GM18511 (cell line): ENCODE results near the gene PTPRE.
A peak's percentile ranks its signal among the peaks of the same experiment; 100 is the strongest.

Source experiments
- ATAC-seq: cut with Tn5 transposase; IDR thresholded peaks from one replicate; pipeline ENCODE4 v1.9.1; 2021; ENCODE audit warnings: mild to moderate bottlenecking, moderate library complexity; ENCODE audit not compliant: unreplicated experiment

PTPRE gene

DNA sequence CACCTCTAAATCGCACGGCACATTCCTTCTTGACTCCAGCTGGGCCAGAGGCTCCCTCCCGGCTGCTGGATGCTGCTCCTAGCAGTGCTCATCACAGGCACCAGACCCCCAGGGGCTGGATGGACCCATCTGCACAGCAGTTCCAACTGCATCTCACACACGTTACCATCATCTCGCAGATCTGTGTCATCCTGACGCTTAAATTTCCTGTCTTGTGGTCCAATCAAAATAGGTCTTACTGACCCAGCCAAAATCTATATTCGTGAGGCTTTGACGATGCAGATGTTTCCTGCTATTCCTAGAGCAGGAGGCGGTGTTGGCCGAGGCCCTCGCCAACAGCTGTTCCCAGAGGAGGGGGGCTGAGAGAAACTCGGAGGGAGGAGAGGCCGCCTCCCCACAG is 111.3 kb downstream of the PTPRE start:
- no peak for ATAC-seq

GRCh38 chr10:128018691-128019090 is 111.8 kb downstream of the PTPRE start:
- ATAC-seq, result no peak

GRCh38 chr10:128022261-128023196 is 115.6 kb downstream of the PTPRE start:
- ATAC-seq, result no peak

DNA sequence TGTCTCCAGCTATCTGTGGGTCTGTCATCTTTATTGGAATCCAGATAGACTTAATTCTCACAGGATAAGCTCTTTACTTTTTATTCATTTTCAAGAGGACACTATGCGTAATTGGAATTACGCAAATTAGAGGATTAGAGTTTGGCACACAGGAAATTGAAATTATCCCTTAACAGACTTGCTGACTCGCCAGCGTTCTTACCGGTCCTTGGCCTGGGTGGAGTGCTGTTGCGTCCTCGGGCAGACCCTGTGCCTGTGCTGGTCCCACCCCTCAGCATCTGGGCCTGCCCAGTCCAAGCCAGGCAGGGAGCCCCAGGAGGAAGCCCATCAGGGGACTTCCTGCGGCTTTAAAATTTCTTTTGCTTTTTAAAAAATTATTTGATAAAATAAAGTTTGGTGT is 117.5 kb downstream of the PTPRE start:
- no peak for ATAC-seq

DNA sequence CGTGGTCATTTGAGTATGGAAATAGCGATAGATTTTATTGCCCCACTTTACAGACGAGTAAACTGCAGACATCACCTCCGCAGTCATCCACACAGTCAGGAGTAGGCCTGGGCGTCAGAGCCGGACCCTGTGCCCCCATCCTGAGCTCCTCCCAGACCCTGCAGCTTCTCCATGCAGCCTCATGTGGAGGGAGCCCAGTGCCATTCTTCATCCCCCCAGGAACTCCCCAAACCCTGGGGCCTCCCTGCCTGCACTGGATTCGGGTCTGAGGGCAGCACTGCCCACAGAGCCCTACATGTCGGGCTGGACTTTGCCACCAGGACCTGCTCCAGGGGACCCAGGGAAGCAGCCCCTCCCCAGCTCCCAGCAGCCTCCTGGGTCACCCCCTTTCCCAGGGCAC is 118.5 kb downstream of the PTPRE start:
- no peak for ATAC-seq

DNA sequence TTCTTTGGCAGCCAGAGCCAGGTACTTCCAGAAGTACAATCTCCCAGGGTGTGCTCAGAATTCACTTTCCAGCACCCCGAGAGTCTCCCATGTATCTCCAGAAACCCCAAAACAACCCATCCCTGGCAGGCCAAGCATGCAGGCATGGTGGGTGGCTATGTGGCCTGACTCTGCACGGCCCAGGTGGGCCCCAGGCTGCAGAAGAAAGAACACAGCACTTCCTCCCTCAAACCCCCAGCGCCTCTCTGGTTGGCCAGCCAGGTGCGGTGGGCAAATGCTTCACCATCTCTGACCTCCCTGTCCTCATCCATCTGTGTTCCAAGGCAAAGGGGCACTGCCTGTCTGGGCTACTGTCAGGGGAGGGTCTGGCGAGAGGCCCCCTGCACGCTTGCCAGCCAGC is 119.0 kb downstream of the PTPRE start:
- ATAC-seq, result no peak

DNA sequence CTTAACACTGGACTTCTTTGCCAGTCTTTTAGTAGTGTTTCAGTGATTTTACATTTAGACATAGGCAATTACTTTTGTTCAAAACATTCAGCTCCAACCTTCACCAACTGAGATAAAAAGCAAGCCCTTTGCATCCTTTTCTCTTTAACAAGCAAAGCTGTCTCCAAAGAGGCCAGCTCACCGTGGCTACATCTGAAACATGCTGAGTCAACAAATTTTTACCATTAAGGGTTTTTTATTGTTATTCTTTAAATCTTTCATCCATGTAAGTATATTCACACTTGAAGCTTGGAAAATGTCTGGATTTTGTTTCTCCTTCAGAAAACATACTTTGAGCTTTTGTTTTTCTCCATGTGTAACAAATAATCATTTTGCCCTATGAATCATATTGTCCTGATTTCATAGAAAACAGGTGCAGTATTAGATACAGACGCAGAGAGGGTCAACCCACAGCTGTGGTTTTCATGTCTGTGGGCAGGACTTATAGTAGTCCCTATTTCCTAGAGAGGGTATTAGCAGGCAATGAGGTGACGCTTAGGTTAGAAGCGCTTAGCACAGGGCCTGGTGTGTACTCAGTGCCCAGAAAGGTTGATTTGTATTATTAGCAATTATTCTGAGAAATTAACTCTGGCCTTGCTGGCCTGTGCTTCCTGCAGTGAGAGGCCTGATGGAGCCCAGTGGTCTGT is 119.9 kb downstream of the PTPRE start:
- no peak for ATAC-seq

DNA sequence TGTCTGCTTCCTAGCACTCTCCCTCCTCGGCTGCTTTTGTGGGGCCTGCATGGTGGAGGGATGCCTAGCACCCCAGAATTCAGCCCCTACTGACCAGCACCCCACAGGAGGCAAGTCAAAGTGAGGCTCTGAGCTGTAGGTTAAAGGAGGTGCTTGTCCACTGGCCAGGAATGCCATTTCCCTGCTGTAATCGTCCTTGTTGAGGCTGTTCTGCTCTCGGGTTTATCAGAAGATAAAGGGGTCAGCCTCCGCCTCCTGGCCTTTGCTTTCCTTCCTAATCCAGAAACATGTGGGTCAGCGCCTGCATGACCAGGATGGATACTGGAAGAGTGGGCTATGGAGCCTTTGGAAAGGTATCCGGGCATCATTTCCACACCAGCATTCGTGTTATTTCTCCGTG is 120.4 kb downstream of the PTPRE start:
- ATAC-seq, result no peak

DNA sequence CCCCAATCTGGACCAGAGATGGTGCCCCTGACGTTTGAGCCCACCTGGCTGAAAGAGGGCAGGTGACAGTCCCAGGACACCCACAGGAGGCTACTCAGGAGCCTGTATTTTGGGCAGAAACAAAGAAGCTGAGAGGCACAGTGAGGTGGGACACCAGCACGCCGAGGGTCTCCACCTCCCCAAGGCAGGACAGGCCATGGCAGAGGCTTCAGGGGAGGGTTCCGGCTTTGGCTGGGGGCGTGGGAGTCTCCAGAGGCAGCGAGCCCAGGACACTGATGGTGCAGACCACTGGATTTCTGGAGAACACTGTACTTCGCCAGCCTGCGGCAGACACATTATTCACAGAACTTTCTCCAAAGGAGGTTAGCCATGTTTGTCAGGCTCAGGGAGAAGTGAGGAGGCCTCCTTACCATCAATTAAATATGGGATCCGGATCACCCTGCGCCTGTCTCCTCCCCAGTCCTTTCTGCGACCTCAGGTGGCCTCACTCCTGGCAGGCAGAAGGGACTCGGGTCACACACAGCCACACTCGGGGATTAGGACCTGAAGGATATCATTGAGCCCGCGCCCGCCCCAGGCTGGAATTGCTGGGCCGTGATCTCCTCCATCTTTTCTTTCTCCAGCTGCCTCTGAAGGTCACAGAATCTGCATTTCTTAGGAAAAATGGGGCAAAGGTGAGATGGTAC is 121.1 kb downstream of the PTPRE start:
- ATAC-seq, result no peak

DNA sequence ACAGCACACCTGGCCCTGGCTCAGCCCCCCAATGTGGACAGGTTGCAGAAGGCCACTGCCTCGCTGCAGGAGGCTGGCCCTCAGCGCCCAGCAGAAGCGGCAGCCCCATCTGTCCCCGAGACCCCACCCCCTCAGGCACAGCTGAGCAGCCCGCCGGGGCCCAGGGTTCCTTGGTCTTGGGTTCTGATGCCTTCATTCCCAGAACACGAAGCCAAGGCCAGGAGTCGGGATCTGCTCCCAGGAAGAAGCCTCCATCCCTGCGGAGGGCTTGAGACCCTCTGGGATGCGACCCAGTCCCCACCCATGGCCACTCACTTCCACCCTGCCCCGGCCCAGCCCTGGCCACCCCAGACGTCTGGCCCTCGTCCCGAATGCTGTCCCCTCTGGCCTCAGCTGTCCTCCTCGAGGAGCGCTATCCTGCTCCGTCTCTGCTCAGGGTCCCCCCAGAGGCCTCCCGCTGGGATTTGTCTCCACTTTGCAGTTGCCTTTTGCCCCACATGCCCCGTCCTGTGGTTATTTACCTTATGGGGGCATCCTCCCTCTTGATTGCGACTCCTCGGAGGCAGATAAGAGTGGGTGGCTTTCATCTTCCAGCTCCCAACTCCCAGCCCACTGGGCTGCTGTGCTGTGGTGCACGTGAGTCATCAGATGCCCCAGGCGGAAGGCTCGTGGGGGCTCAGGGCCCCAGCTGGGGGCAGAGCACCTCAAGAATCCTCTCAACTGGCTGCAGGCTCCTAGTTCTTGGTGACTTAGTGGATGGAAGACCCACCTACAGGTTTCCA is 121.8 kb downstream of the PTPRE start:
- ATAC-seq, result no peak

DNA sequence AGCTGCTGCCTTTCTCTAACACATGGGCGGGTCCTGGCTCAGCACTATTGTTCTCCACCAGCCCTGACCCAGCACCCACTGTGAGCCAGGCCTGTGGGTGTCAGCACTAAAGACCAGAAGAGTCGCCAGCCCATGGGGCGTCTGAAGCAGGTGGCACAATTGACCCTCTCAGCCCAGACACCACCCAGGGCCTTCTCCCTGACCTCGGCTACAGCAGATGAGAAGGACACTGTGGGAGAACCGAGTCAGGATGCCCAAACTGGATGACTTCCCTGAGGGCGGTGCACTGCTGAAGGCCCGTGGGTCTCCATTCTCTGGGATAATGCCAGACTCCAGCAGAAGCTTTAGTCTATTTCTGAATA is 122.4 kb downstream of the PTPRE start:
- no peak for ATAC-seq

- ATAC-seq, result no peak
Observed at GRCh38 chr10:128029731-128030369, 122.9 kb downstream of the PTPRE start.

- ATAC-seq, result no peak
Observed at GRCh38 chr10:128030498-128031072, 123.7 kb downstream of the PTPRE start.

DNA sequence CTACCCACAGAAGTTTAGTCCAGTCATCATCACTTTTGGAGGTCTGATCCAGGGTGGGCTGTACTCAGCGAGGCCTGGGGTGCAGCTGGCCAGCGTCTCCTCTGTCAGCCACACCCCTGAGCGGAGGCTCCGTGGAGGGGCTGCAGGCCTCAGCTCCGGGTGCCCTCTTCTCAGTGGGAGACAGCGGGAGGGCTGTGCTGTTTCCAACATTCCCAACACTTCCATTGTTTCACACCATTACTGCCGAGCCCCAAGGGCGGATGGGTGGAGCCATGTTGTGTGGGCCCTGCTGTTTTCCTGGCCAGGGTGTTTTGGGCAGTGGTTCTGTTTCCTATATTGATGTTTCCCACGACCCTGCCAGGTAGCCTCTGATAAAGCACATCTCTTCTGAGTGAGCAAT is 124.3 kb downstream of the PTPRE start:
- no peak for ATAC-seq

DNA sequence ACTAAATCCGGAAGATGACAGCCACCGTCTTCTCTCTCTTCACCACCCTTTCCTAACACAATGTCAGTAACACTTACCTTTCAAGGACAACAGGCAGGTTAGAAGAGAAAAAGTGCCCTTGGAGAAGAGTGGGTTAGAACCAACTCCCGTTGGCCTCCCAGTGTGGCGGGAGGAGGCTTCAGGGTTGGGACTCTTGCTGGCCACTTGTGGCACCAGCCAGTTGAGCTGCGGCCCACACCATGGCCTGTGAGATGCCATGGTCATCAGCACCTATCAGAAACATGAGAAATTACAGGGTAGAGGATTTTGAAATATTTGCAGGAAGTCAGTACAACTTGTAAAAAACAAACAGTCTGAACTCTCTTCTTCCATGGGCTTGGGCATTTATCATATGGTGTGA is 125.6 kb downstream of the PTPRE start:
- ATAC-seq, result no peak

DNA sequence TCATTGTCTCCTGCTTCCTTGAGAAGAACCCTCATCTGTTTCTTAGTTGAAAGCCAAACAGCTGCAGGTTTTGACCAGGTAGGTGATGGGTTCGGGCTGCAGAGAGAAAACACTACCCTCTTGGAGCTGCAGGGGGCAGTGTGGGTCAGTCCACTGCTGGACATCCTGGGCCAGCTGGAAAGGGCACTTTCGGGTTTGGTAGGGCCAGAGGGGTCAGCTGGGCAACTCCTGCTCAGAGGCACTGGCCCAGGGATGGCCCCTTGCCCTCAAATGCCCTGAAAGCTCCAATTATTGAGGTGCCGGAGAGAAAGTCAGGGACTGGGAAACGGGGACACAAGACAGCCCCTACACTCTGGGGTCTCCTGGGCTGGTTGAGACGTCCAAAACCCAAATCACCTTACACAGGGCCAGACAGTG is 128.7 kb downstream of the PTPRE start:
- peak; percentile 85 for ATAC-seq

DNA sequence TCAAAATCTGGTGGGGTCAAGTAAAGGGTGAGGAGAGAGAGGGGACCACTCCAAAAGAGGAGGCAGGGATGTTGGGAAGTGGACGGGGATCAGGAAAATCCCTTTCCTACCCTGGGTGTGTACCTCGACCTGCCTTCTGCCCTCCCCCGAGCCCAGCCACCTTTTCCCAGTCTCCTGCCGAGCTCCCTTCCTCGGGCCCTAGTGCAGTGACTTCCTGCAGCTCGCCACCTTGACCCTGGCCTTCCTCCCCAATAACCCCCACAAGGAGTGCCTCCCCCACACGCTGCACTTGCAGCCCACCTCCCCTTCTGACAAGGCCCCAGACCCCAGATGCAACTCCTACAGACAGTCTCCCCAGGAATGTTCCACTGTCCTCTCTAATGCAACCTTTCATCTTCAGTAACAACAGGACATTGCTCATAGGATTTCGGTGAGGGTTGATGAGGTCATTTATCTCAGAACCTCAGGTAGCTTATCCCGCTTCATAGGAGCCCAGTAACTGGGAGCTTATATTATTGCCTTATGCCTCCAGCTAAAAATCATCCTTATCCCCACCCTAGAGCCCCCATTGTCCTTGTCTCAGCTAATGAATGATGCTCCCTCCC is 129.2 kb downstream of the PTPRE start:
- ATAC-seq, result no peak

DNA sequence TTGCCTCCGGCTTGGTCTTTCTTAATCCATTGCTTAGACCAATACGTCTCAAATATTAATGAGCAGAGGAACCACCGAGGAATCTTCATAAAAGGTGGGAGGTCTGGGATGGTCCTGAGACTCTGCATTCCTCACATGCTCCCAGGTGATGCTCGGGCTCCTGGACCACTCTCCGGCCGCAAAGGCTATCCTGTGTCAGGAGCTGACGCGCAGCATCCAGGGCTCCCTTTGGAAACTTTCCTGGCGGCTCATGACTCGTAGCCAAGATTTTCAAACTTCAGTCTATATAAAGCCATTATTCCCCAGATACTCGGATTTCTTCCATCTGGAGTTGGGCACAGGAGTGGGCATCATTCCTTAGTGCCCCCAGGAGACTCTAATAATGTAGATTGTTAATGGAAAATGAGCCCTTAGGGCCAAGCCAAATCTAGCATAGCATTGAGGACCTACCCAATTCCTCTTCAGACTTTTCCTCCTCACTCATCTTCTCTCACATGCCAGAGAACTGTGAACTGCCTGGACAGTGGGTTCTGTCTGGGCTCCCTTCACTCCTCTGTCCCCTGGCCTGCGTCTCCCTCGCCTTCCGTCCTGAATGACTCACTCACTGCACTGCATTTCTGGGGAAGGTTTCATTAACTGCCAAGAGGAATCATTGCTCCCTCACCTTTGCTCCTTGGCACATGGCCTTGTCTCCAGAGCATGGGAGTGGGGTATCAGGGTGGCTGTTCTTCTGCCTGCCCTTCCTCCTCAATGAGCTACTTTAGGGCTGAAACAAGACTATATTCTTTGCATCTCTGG is 130.0 kb downstream of the PTPRE start:
- ATAC-seq, result no peak

DNA sequence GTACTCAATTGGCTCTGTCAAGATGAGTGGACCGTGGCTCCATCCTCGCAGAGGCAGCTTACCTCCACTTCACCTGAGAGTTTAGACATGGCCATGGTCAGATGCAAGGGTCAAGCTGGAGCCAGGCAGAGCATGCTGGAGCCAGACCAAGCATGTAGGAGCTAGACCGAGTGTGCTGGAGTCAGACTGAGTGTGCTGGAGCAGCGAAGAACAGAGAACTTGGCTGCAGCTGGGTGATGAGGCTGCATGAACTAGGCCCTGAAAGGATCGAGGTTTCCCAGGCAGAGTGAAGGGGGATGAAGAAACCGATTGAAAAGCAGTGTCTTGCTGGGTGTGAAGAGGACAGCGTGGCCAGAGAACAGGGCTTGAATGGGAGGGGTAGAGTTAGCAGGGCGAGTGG is 133.2 kb downstream of the PTPRE start:
- no peak for ATAC-seq
